Choroid plexus epithelial cell (primary cell): ENCODE measurements around the gene ALX1.

Source experiments
- DNase-seq: peaks from one replicate; pipeline ENCODE4 v3.0.0-alpha.2; 2010; ENCODE audit warnings: low read depth
- H3K4me3 ChIP-seq: 2 replicates; pipeline ENCODE4 v1.5.1; 2011; ENCODE audit warnings: low read depth, mild to moderate bottlenecking, control low read depth, low read length, moderate library complexity
- CTCF ChIP-seq: conservative IDR thresholded peaks from 2 replicates; pipeline ENCODE4 v1.5.1; 2011; ENCODE audit warnings: low read depth, mild to moderate bottlenecking, control low read depth, inconsistent platforms, low read length, moderate library complexity

The ALX1 gene

GRCh38 chr12:85278598-85279448 is 1.2 kb upstream of the ALX1 start:
- no peak for DNase-seq
- no peak for TF ChIP-seq CTCF
- H3K4me3 ChIP-seq, result peak overlapping the region; percentile 84

- peak overlapping the region; percentile 84 for H3K4me3 ChIP-seq
- TF ChIP-seq CTCF, result no peak
- DNase-seq, result peak; percentile 59
Observed at GRCh38 chr12:85279449-85280164, 413 bp upstream of the ALX1 start.

GRCh38 chr12:85280984-85281630 is 1.1 kb downstream of the ALX1 start:
- H3K4me3 ChIP-seq, result peak overlapping the region; percentile 84
- no peak for TF ChIP-seq CTCF
- no peak for DNase-seq

- no peak for TF ChIP-seq CTCF
- peak overlapping the region; percentile 84 for H3K4me3 ChIP-seq
- peak; percentile 19 for DNase-seq
Observed at GRCh38 chr12:85281636-85282312, 1.8 kb downstream of the ALX1 start.

- TF ChIP-seq CTCF, result no peak
- DNase-seq, result peak; percentile 16
- no peak overlapping the region for H3K4me3 ChIP-seq
Observed at GRCh38 chr12:85283560-85283959, 3.5 kb downstream of the ALX1 start.

GRCh38 chr12:85296362-85296761 is 16.3 kb downstream of the ALX1 start:
- no peak overlapping the region for H3K4me3 ChIP-seq
- no peak for TF ChIP-seq CTCF
- no peak for DNase-seq
